GM19452 (cell line): ENCODE measurements around the gene RANBP9.

ENCODE experiments used
- ATAC-seq: cut with Tn5 transposase; IDR thresholded peaks from one replicate; pipeline ENCODE4 v1.9.1; 2021; ENCODE audit not compliant: unreplicated experiment

The RANBP9 gene

GRCh38 chr6:13711733-13712598 is at the start of gene RANBP9:
Gene RANBP9, minus strand, starts transcription at chr6:13711835. Its CDS starts 330 bp downstream, at chr6:13711505.
- ATAC-seq = peak; percentile 78

GRCh38 chr6:13760307-13761304 is 49.0 kb upstream of the RANBP9 start:
- ATAC-seq = no peak

- no peak for ATAC-seq
Measured at GRCh38 chr6:13759025-13759424, 47.4 kb upstream of the RANBP9 start.

GRCh38 chr6:13754644-13755043 is 43.0 kb upstream of the RANBP9 start:
- ATAC-seq = no peak

- ATAC-seq = no peak
Measured at GRCh38 chr6:13743736-13744127, 32.1 kb upstream of the RANBP9 start.

- no peak for ATAC-seq
Measured at GRCh38 chr6:13742961-13743735, 31.5 kb upstream of the RANBP9 start.

- no peak for ATAC-seq
Measured at GRCh38 chr6:13741365-13741764, 29.7 kb upstream of the RANBP9 start.

- no peak for ATAC-seq
Measured at GRCh38 chr6:13735031-13735430, 23.4 kb upstream of the RANBP9 start.

GRCh38 chr6:13733178-13733887 is 21.7 kb upstream of the RANBP9 start:
- no peak for ATAC-seq

GRCh38 chr6:13730704-13731103 is 19.1 kb upstream of the RANBP9 start:
- no peak for ATAC-seq

- no peak for ATAC-seq
Measured at GRCh38 chr6:13729891-13730290, 18.3 kb upstream of the RANBP9 start.

GRCh38 chr6:13725570-13725969 is 13.9 kb upstream of the RANBP9 start:
- ATAC-seq = no peak

GRCh38 chr6:13725052-13725451 is 13.4 kb upstream of the RANBP9 start:
- ATAC-seq = no peak

- no peak for ATAC-seq
Measured at GRCh38 chr6:13724182-13724581, 12.5 kb upstream of the RANBP9 start.

- no peak for ATAC-seq
Measured at GRCh38 chr6:13722880-13723279, 11.2 kb upstream of the RANBP9 start.

- no peak for ATAC-seq
Measured at GRCh38 chr6:13718123-13718458, 6.5 kb upstream of the RANBP9 start.

- no peak for ATAC-seq
Measured at GRCh38 chr6:13716955-13717295, 5.3 kb upstream of the RANBP9 start.

- no peak for ATAC-seq
Measured at GRCh38 chr6:13716225-13716954, 4.8 kb upstream of the RANBP9 start.

GRCh38 chr6:13715444-13715883 is 3.8 kb upstream of the RANBP9 start:
- no peak for ATAC-seq

- no peak for ATAC-seq
Measured at GRCh38 chr6:13712599-13712898, 914 bp upstream of the RANBP9 start.
